H1 (cell line): ENCODE results near the gene TLE3. TPM values are rescaled to one million over a fixed set of nuclear protein-coding genes. Genes with fewer than 3 reads are reported as not detected.

ENCODE experiments used
- CTCF ChIA-PET: fragments of 300-600 bp; sonication (Branson Sonifier 250); formaldehyde crosslinking; loops from one replicate; lab custom pipeline; 2021; ENCODE audit not compliant: partially characterized antibody; lab: Charles Lee
- POLR2A ChIA-PET: fragments of 300-600 bp; sonication (Branson Sonifier 250); formaldehyde crosslinking; loops from one replicate; lab custom pipeline; 2021; ENCODE audit warnings: inconsistent platforms; ENCODE audit not compliant: partially characterized antibody; lab: Charles Lee
- DNase-seq, 2 experiments: peaks; one replicate each; pipeline versions ENCODE4 v3.0.0 to v3.0.0-alpha.2; 2010 to 2022; ENCODE audit warnings: low spot score in 2 of 2, low read depth in 1 of 2, mixed read lengths in 1 of 2
- FAIRE-seq: peaks from 2 replicates; lab custom pipeline; 2011; peaks lifted over from hg19 to GRCh38; lab: Jason Lieb, UNC
- H2AFZ ChIP-seq: 2 replicates; pipeline ENCODE4 v1.8.1; 2012; ENCODE audit warnings: low read length, inconsistent platforms
- H2AK5ac ChIP-seq: 2 replicates; pipeline ENCODE4 v1.6.1; 2013; ENCODE audit warnings: low read depth, low read length
- H2BK120ac ChIP-seq: replicated peaks from 2 replicates; pipeline ENCODE3; 2013; ENCODE audit warnings: low read depth, low read length, inconsistent platforms
- H2BK12ac ChIP-seq: 2 replicates; pipeline ENCODE4 v1.6.1; 2013; ENCODE audit warnings: low read depth, low read length
- H2BK15ac ChIP-seq: 2 replicates; pipeline ENCODE4 v1.6.1; 2013; ENCODE audit warnings: low read length
- H2BK20ac ChIP-seq: 2 replicates; pipeline ENCODE4 v1.6.1; 2013; ENCODE audit warnings: low read length
- H2BK5ac ChIP-seq: 2 replicates; pipeline ENCODE4 v1.6.1; 2013; ENCODE audit warnings: low read depth, low read length
- H3K14ac ChIP-seq: 2 replicates; pipeline ENCODE4 v1.6.1; 2013; ENCODE audit warnings: inconsistent platforms; ENCODE audit not compliant: insufficient read length
- H3K18ac ChIP-seq: 2 replicates; pipeline ENCODE4 v1.6.1; 2013; ENCODE audit warnings: low read length; ENCODE audit errors: extremely low read depth
- H3K23ac ChIP-seq: 2 replicates; pipeline ENCODE4 v1.6.1; 2013; ENCODE audit warnings: inconsistent platforms; ENCODE audit not compliant: insufficient read length
- H3K23me2 ChIP-seq: 2 replicates; pipeline ENCODE4 v1.6.1; 2013; ENCODE audit warnings: low read depth, low read length
- H3K27ac ChIP-seq: 2 replicates; pipeline ENCODE4 v1.6.1; 2011; ENCODE audit warnings: low read depth, low read length, inconsistent platforms
- H3K27me3 ChIP-seq, 4 experiments: replicated peaks in 1 of 4; 1 replicate in 1 of 4; 2 replicates in 3 of 4; pipeline versions ENCODE4 v1.6.1 to v1.8.1; 2011 to 2013; ENCODE audit warnings: low read length in 3 of 4, mild to moderate bottlenecking in 3 of 4, inconsistent platforms in 2 of 4, mixed read lengths in 2 of 4, moderate library complexity in 1 of 4; ENCODE audit not compliant: control insufficient read depth in 3 of 4, insufficient read depth in 3 of 4; ENCODE audit errors: extremely low read depth in 1 of 4
- H3K36me3 ChIP-seq, 4 experiments: 2 replicates each; pipeline versions ENCODE4 v1.6.1 to v1.8.1; 2011 to 2013; ENCODE audit warnings: mild to moderate bottlenecking in 4 of 4, low read length in 3 of 4, moderate library complexity in 2 of 4, control low read depth in 1 of 4, inconsistent platforms in 1 of 4; ENCODE audit not compliant: insufficient read depth in 4 of 4, control insufficient read depth in 2 of 4
- H3K4ac ChIP-seq: replicated peaks from 2 replicates; pipeline ENCODE3; 2013; ENCODE audit warnings: low read length, low read depth, mixed read lengths, inconsistent platforms; ENCODE audit not compliant: insufficient read length
- H3K4me1 ChIP-seq, 4 experiments: replicated peaks in 1 of 4; 1 replicate in 1 of 4; 2 replicates in 3 of 4; pipeline versions ENCODE4 v1.6.1 to v1.8.1; 2011 to 2013; ENCODE audit warnings: low read length in 3 of 4, inconsistent platforms in 2 of 4, mixed read lengths in 1 of 4; ENCODE audit not compliant: insufficient read depth in 4 of 4, control insufficient read depth in 3 of 4
- H3K4me2 ChIP-seq, 2 experiments: 2 replicates each; pipeline versions ENCODE4 v1.6.1 to v1.8.1; 2011 to 2013; ENCODE audit warnings: low read depth in 2 of 2, low read length in 2 of 2, control low read depth in 1 of 2, inconsistent platforms in 1 of 2, mild to moderate bottlenecking in 1 of 2; ENCODE audit not compliant: insufficient read depth in 1 of 2
- H3K4me3 ChIP-seq, 4 experiments: fragments of 200-600, 300-600 bp in 1 of 4; sonication (generic), shearing (Covaris generic), sonication (Bioruptor Twin) in 1 of 4; 2 replicates each; pipeline versions ENCODE4 v1.5.1 to v1.8.1; 2011 to 2016; ENCODE audit warnings: low read length in 4 of 4, low read depth in 3 of 4, control low read depth in 2 of 4, inconsistent platforms in 2 of 4, mild to moderate bottlenecking in 2 of 4, mixed read lengths in 1 of 4, moderate library complexity in 1 of 4; ENCODE audit not compliant: insufficient read depth in 2 of 4; ENCODE audit errors: extremely low read depth in 1 of 4
- H3K56ac ChIP-seq: replicated peaks from 2 replicates; pipeline ENCODE3; 2013; ENCODE audit warnings: low read depth, mild to moderate bottlenecking, mixed read lengths, low read length, inconsistent platforms; ENCODE audit not compliant: insufficient read length
- H3K79me1 ChIP-seq: 2 replicates; pipeline ENCODE4 v1.6.1; 2013; ENCODE audit warnings: low read depth, low read length, control low read depth
- H3K79me2 ChIP-seq, 2 experiments: 2 replicates each; pipeline versions ENCODE4 v1.6.1 to v1.8.1; 2012 to 2013; ENCODE audit warnings: low read length in 2 of 2, mild to moderate bottlenecking in 2 of 2, inconsistent platforms in 1 of 2; ENCODE audit not compliant: insufficient read depth in 2 of 2, control insufficient read depth in 1 of 2
- H3K9ac ChIP-seq, 4 experiments: replicated peaks in 1 of 4; 1 replicate in 1 of 4; 2 replicates in 3 of 4; pipeline versions ENCODE4 v1.6.1 to v1.8.1; 2011 to 2013; ENCODE audit warnings: low read depth in 3 of 4, low read length in 3 of 4, control low read depth in 2 of 4, mild to moderate bottlenecking in 2 of 4, moderate library complexity in 2 of 4, inconsistent platforms in 1 of 4; ENCODE audit errors: extremely low read depth in 1 of 4
- H3K9me3 ChIP-seq, 2 experiments: 2 replicates each; pipeline versions ENCODE4 v1.6.1 to v1.8.1; 2012 to 2013; ENCODE audit warnings: mild to moderate bottlenecking in 2 of 2, moderate library complexity in 2 of 2, control low read depth in 1 of 2, inconsistent platforms in 1 of 2, low read depth in 1 of 2, low read length in 1 of 2, mixed read lengths in 1 of 2; ENCODE audit not compliant: insufficient read depth in 2 of 2
- H4K20me1 ChIP-seq, 2 experiments: replicated peaks in 1 of 2; 2 replicates each; pipeline versions ENCODE3 to v1.8.1; 2011 to 2013; ENCODE audit warnings: inconsistent platforms in 2 of 2, low read length in 2 of 2, mild to moderate bottlenecking in 1 of 2; ENCODE audit not compliant: insufficient read depth in 2 of 2, control insufficient read depth in 1 of 2
- H4K5ac ChIP-seq: 2 replicates; pipeline ENCODE4 v1.6.1; 2013; ENCODE audit warnings: low read length, low read depth, mixed read lengths, inconsistent platforms; ENCODE audit not compliant: insufficient read length
- H4K8ac ChIP-seq: 2 replicates; pipeline ENCODE4 v1.8.0; 2013; ENCODE audit warnings: mild to moderate bottlenecking, moderate library complexity, low read length, inconsistent platforms; ENCODE audit not compliant: insufficient read depth; ENCODE audit errors: extremely low read depth
- H4K91ac ChIP-seq: replicated peaks from 2 replicates; pipeline ENCODE3; 2013; ENCODE audit warnings: low read length, mixed read lengths, inconsistent platforms; ENCODE audit not compliant: insufficient read length
- FOSL1 ChIP-seq: IDR thresholded peaks from 2 replicates; pipeline ENCODE4 v1.6.1; 2011; ENCODE audit warnings: mild to moderate bottlenecking, low read depth, low read length, moderate library complexity; ENCODE audit not compliant: insufficient read depth
- KDM1A ChIP-seq: fragments of 200-600, 300-600 bp; sonication (generic); IDR thresholded peaks from 2 replicates; pipeline ENCODE4 v1.7.1; 2016; ENCODE audit warnings: mild to moderate bottlenecking, low read length, borderline replicate concordance
- RBBP5 ChIP-seq: IDR thresholded peaks from 2 replicates; pipeline ENCODE4 v1.7.1; 2012; ENCODE audit warnings: low read depth, mild to moderate bottlenecking, inconsistent platforms, low read length, moderate library complexity, borderline replicate concordance
- SIRT6 ChIP-seq: IDR thresholded peaks from one replicate; pipeline ENCODE4 v1.7.1; 2012; ENCODE audit warnings: low read length, inconsistent platforms
- TAF1 ChIP-seq: IDR thresholded peaks from 2 replicates; pipeline ENCODE4 v1.6.1; 2011; ENCODE audit warnings: mild to moderate bottlenecking, low read depth, low read length
- YY1 ChIP-seq: IDR thresholded peaks from 2 replicates; pipeline ENCODE4 v1.6.1; 2011; ENCODE audit warnings: low read depth, mild to moderate bottlenecking, low read length
- WGBS, 2 experiments: shearing (Covaris generic) in 1 of 2; methylation state at CpG; one replicate each; pipeline versions ENCODE4 v1.1.6 to v1.1.7; 2013 to 2015; ENCODE audit warnings: low lambda C conversion rate in 2 of 2, mixed read lengths in 2 of 2, inconsistent platforms in 1 of 2, low coverage in 1 of 2, missing lambda C conversion rate in 1 of 2; ENCODE audit not compliant: insufficient replicate concordance in 2 of 2, insufficient coverage in 1 of 2, insufficient read length in 1 of 2; ENCODE audit errors: extremely low coverage in 1 of 2, missing lambda C conversion rate in 1 of 2; 5-methylcytosine and 5-hydroxymethylcytosine counted together
- polyA plus RNA-seq, 7 experiments: library from polyadenylated mRNA; depleted of rRNA in 3 of 7; stranded (reverse) in 5 of 7; unstranded in 2 of 7; fragments of >200 nt in 5 of 7; fragments of 200-250 nt in 2 of 7; gene quantifications; 1 replicate in 5 of 7; 2 replicates in 1 of 7; 4 replicates in 1 of 7; pipeline versions ENCODE4 v1.2.1 to v1.2.3, GENCODE V29; 2011 to 2013; ENCODE audit warnings: missing spikeins in 2 of 7, mixed read lengths in 2 of 7
- total RNA-seq: library from RNA; stranded (reverse); fragmentation: NEBNext Ultra II Directional; extraction: Animal tissue kit (Norgen Biotek cat#: 25700); gene quantifications from 2 replicates; pipeline ENCODE4 v1.2.1, GENCODE V29; 2021

The TLE3 gene
- total and polyA plus RNA-seq, 2 of the 8 experiments (the other 6 are each of a cell fraction or from before 2014, with no cell fraction given): 25.1 to 61.2 TPM

DNA sequence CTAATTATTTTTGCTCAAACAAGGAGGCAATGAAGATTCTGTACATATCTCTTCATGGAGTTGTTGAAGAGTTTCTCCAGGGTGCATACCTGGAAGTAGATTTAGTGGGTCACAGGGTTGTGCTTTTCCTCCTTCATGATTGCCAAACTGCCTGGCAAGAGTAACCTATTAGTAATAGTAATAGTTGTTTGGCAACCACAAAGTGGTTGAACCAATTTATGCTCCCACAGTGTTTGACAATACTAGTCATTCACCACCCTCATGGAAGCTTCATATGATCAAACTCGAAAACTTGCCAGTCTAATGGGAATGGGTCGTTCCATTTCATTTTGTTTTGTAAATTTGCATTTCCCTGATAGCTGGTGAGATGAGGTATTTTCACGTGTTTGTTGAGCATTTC is 57.8 kb downstream of the TLE3 start:
- H2AFZ ChIP-seq: no peak overlapping the region
- no peak for FAIRE-seq
- POLR2A ChIA-PET: no interaction called here

More for the DNA sequence above, 57.8 kb downstream of the TLE3 start:
- H3K36me3 ChIP-seq: no peaks in the 10 kb centered on the region
- H3K56ac ChIP-seq: no peak overlapping the region
- H3K14ac ChIP-seq: no peak overlapping the region
- H3K4me3 ChIP-seq: no peak overlapping the region
- no peak overlapping the region for H3K4me2 ChIP-seq
- 85% methylated on average over 3 of the region's 3 CpGs; no CpG with 5 or more reads in 1 of the 2 experiments for WGBS, 2 experiments
- H4K20me1 ChIP-seq: no peaks in the 10 kb centered on the region
- H2AK5ac ChIP-seq: no peak overlapping the region
- no peak overlapping the region for H2BK120ac ChIP-seq
- no peaks in the 10 kb centered on the region for H3K79me2 ChIP-seq
- TF ChIP-seq FOSL1: no peak
- no peak for TF ChIP-seq SIRT6
- no peak for TF ChIP-seq RBBP5
- TF ChIP-seq YY1: no peak
- no peak for TF ChIP-seq TAF1
- no peak for TF ChIP-seq KDM1A
- TF ChIP-seq, all 59 proteins: peak for 0
- DNase-seq: no peak
- H3K18ac ChIP-seq: no peak overlapping the region
- H3K27ac ChIP-seq: no peak overlapping the region
- no peak overlapping the region for H3K23ac ChIP-seq
- H2BK15ac ChIP-seq: no peak overlapping the region
- H4K5ac ChIP-seq: no peak overlapping the region
- no peak overlapping the region for H4K8ac ChIP-seq
- no peak overlapping the region for H2BK12ac ChIP-seq
- CTCF ChIA-PET: interaction anchor here (0.6 to 0.7 kb wide), 2 partner anchors 32 to 177 kb away, joined by 3 to 4 read pairs; no protein-coding TSS in a partner anchor
- no peak overlapping the region for H3K4ac ChIP-seq
- no peak overlapping the region for H4K91ac ChIP-seq
- no peak overlapping the region for H2BK20ac ChIP-seq
- no peaks in the 10 kb centered on the region for H3K4me1 ChIP-seq
- H3K27me3 ChIP-seq: no peaks in the 10 kb centered on the region
- H2BK5ac ChIP-seq: no peak overlapping the region
- H3K9me3 ChIP-seq: no peaks in the 10 kb centered on the region
- H3K9ac ChIP-seq: no peak overlapping the region
- no peaks in the 10 kb centered on the region for H3K79me1 ChIP-seq
- H3K23me2 ChIP-seq: peaks cover 7% of the 10 kb centered on the region; the same call in 1 of the 2 replicates
